Stimulated activated CD8-positive, alpha-beta memory T cell treated with anti-CD3 and anti-CD28 coated beads, Interleukin-4, amount 100 ng/mL, for 24 hours (primary cell): Measurements from ENCODE around the gene POLR2F.
A peak's percentile ranks its signal among the peaks of the same experiment; 100 is the strongest.
"Not testable (repeated sequence)": the region's sequence is repeated elsewhere in the genome, so short reads cannot be mapped to it uniquely, and the experiment has no call there.

Source experiments
- DNase-seq: peaks from one replicate; pipeline ENCODE4 v3.0.0-alpha.2; 2020; ENCODE audit warnings: low read depth

POLR2F gene

DNA sequence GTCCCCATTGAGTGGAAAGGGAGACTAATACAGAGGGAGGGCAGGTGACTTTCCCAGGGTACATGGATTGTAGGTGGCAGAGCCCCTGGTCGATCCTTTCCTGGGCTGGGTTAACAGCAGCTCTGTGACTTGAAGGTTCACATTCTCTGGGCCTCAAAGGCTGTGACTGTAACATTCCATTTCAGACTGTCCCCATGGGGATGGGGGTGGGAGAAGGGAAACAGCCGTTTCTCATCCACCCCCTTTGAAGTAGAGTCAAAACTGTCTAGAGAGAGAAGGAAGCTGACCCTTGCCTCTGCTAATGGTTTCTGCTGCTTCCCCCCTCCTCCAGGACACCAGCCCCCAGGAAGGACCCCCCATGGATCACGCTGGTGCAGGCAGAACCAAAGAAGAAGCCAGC is 28.2 kb upstream of the POLR2F start:
- DNase-seq = no peak

DNA sequence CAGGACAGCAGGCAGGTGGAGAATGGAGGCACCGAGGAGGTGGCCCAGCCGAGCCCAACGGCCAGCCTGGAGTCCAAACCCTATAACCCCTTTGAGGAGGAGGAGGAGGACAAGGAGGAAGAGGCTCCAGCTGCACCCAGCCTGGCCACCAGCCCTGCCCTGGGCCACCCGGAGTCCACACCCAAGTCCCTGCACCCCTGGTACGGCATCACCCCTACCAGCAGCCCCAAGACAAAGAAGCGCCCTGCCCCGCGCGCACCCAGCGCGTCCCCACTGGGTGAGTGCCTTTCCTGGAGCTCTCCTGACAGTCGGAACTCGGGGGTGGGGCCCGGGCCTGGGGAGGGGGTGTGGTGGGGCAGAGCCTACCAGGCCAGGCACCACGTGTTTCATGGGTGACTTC is 27.7 kb upstream of the POLR2F start:
- DNase-seq = no peak

DNA sequence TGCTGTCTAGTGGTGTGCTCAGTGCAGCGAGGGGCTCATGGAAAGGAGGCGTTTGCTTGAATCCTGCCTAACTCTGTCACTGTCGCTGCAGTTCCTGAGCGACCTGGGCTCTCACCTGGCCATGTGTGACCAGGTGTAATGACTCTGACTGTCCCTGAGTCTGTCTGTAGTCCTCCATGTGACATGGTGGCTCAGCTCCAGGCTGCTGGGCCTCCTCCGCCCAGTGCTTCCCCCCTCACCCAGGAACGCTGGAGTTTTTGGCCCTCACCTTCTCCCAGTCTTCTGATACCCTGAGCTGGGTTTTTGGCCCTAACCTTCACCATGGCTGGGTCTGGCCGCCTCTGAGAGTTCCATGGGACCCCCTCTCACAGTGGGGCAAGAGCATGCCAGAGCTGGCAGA is 27.1 kb upstream of the POLR2F start:
- no peak for DNase-seq

DNA sequence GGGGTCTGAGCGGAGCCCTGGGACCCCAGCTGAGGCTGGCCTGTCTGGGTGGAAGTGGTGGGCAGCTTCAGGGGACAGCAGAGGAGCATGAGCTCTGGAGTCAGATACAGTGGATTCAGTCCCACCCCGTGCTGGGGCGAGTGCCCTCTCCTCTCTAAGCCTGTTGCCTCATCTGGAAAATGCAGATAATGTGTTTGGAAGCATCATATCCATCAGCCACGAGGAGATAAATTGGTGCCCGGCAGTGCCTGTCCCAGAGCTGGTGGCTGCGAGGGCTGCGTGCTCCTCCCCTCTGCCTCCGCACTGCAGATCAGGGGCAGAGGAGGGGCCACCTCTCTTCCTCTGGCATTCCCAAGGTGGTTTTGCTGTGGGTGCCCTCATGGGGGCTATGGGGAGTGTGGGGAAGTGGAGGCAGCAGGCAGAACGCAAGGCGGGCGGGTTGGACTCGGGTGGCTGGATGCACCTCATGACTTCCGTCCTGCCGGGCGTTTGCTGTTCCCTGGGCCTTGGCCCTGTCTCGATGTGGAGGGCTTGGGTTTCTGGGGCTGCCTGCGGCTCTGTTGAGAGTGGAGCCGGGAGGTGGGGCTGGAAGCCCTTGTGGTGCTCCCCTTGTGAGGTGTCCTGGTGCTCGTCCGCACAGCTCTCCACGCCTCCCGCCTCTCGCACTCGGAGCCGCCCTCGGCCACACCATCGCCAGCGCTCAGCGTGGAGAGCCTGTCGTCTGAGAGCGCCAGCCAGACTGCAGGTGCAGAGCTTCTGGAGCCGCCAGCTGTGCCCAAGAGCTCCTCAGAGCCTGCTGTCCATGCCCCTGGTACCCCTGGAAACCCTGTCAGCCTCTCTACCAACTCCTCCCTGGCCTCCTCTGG is 26.5 kb upstream of the POLR2F start:
- DNase-seq = no peak

DNA sequence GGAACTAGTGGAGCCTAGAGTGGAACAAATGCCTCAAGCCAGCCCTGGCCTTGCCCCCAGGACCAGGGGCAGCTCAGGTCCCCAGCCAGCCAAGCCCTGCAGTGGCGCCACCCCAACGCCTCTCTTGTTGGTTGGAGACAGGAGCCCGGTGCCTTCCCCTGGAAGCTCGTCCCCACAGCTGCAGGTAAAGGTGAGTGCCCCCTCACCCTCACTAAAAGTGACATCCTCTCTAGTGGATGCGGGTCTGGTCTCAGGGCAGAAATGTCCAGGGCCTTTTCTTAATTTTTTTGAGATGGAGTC is 25.9 kb upstream of the POLR2F start:
- no peak for DNase-seq

DNA sequence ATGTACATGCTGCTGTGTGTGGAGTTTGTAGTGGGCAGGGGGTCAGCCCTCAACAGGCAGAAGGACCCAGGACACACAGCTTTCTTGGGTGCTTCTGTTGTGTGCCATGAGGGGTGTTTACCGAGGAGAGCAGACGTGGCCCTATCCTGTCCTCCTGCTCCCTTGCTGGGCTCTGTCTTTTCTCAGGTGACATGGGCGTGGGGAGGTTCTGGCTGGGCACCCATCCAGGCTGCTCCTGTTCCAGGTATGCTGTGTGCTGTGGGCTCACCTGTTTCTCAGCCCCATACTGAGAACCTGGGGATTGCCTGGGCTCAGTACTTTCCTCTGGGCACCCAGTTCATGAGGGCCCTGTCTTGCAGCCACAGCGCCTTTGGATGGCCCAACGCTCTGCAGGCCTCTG is 24.1 kb upstream of the POLR2F start:
- DNase-seq = no peak

DNA sequence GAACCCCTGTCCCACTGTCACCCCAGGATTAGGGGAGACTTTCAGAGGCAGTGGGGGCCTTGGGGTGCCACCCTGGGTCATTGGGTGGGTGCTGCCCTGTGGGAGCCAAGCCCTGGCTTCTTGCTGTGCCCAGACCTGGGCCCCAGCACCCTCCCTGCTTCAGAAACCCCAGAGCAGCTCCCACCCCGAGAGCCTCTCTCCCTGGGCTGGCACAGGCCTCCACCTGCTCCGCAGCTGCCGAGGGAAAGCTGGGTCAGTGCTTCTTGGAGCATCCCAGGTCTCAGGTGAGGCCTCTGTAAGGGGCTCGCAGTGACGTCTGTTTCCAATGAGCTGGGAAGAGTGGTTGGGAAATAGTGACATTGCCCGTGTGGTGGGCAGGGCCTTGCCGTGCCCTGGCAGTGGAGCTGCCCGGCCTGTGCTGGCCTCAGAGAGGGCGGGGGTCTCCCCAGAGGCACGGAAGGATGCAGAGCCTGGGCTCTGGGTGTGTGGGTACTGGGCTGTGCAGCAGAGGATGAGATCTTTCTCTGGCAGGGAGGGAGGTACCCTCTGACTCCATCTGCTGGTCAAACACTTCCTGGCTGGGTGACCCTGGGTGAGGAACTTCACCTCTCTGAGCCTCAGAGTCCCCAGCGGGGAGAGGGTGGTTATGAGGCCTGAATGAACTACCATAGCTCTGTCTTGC is 23.1 kb upstream of the POLR2F start:
- DNase-seq = no peak

DNA sequence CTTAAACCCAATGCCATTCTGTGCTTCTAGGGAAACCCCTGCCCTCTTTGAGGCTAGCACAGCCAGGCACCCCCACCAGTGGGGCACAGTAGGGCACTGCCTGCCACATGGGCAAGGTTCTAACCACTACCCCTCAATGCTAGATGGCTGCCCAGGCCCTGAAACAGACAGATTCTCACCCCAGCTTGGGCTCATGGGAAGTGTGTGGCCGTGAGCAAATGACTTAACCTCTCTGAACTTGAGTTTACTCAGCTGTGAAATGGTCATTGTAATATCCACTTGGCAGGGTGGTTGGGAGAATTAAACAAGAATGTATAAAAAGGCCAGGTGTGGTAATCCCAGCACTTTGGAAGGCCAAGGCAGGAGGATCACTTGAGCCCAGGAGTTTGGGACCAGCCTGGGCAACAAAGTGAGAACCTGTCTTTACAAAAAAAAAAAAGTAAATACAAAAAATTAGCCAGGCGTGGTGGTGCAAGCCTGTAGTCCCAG is 22.5 kb upstream of the POLR2F start:
- no peak for DNase-seq

DNA sequence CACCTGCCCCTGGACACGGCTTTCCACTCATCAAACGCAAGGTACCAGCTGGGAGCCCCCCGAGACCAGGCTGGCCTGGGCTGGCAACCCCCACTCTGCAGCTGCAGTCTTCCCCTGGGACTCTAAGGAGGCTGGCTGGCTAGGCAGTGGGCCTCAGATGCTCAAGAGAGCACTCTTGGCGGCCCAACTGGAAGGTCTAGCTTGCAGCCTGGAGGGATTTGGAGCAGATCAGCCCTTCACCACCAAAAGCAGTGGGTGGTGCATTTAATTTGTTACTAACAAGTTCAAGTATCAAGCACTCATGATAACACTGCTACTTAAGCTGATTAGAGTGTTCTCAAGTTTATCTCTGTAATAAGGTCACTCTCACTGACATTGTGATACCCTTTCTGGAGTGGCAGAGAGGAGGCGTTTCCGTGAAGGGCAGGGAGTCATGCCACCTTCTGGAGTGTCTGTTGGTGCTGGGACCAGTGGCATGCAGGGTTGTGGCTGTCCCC is 21.6 kb upstream of the POLR2F start:
- no peak for DNase-seq

DNA sequence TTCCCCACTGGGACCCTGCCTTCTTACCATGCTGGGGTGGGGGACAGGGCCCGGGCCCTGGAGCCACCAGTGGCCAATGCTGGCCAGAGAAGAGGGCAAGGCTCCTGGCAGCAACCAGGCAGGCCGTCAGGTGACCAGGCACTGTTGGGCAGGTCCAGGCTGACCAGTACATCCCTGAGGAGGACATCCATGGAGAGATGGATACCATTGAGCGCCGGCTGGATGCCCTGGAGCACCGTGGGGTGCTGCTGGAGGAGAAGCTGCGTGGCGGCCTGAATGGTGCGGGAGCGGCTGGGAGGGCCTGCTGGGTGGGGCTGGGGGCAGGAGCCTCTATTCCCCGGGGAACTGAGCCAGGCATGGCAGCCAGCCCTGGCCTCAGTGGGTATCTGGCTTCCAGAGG is 21.1 kb upstream of the POLR2F start:
- no peak for DNase-seq

DNA sequence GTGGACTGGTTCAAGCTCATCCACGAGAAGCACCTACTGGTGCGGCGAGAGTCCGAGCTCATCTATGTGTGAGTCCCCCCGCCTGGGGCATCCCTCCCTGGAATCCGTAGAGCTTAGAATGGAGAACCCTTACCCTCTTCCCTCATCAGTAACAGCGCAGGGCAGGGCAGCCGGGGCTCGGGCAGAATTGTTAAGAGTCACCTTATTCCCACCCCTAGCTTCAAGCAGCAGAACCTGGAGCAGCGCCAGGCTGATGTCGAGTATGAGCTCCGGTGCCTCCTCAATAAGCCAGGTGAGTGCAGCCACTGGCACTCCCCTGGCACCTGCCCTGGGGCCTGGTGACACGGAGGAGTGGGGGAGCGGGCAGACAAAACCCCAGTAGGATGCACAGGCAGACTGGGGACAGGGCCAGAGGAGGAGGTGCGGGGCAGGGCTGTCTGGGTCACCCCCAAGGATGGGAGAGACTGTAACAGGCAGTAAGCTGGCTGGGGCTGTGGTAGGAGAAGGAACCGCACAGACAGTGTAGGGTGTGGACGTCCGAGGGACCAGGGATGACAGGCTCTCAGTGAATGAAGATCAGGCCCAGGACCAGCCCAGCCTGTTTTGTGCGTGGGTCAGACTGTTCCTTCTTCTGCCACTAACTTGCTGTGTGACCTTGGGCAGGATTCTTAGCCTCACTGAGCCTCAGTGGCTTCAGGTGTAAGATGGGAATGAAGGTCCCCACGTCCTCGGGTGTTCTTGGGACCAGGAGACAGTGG is 20.5 kb upstream of the POLR2F start:
- no peak for DNase-seq

DNA sequence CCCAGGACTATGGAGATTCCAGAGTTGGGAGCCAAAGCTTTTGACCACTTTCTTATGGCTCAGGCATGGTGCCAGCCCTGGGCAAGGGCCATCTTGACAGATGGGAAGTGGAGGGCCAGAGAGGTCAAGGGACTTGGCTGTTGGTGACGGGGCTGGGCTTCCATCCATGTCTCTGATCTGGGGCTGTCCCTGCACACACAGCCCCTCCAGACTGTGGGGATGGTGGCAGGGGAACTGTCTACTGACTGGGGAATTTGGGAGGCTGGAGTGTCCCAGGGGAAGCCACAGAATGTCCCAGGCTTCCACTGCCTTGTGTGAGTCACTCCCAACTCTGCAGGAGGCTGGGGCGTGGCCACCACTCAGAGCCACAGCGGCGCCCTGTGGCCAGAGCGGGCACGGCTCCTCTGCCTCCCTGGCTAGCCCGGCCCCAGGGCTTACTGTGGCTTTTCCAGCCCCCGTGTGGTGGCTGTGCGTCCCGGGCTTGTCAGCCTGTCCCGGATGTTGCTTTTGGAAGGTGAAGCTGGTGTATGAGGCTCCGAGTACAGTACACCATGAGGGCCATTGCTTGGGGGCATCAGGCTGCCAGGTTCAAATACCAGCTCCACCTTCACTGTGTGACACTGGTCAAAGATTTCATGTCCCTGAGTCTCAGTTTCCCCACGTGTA is 19.7 kb upstream of the POLR2F start:
- peak; percentile 74 for DNase-seq

DNA sequence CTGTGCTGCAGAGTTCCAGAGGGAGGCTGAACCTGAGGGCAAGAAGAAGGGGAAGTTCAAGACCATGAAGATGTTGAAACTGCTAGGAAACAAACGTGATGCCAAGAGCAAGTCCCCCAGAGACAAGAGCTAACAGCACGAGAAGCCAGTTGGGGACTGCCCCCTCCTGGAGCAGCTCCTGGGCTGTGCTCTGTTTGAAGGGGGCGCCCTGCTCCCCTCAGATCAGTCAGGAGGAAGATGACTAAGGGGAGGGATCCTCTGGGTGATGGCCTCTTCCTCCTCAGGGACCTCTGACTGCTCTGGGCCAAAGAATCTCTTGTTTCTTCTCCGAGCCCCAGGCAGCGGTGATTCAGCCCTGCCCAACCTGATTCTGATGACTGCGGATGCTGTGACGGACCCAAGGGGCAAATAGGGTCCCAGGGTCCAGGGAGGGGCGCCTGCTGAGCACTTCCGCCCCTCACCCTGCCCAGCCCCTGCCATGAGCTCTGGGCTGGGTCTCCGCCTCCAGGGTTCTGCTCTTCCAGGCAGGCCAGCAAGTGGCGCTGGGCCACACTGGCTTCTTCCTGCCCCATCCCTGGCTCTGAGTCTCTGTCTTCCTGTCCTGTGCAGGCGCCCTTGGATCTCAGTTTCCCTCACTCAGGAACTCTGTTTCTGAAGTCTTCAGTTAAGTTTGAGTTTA is 12.7 kb upstream of the POLR2F start:
- no peak for DNase-seq

DNA sequence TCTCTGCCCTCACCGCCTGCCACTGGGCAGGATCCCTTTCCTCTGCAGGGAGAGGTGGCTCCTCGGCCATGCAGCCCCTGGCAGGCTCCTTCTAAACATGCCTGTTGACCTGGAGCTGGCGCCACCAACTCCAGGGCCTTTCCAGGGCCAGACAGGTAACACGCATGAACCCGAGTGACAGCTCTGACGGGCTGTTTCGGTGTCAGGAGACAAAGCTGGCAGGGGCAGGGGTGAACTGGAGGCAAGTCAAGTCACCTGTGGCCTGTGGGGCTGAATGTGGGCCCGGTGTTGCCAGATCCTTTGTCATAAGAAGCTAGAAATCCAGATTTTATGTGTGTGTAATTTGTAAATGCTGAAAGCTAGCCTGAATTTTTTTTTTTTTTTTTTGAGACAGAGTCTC is 11.4 kb upstream of the POLR2F start:
- no peak for DNase-seq

DNA sequence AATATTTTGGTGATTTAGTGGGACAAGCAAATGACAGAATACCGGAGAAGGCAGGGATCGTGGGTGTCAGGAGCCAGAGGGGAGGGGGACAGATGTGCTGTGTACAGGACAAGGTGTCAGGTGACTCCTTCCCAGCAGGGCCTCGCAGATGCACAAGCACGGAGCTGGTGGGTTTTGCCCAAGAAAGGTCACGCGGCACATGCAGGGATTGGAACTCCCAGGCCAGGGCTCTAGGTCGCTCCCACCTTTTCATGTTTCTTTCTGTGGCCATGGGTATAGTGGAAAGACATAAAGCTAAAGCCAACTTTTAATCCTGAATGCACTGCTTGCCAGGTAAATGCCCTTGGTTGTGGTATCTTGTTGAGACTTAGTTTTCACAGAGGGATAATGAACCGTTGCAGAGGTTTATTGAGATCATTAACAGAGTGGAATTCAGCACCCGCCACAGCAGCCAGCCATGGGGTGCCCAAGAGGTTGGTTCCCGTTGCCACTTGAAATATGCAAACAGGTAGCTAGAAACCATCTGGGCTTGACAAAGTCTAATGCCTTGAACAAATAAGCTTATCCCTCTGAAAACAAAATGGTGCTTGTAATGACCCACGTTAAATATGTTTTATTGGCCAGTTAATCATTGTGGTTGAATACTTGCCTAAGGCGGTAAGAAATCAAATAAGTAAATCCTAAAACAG is 10.2 kb upstream of the POLR2F start:
- DNase-seq = no peak

DNA sequence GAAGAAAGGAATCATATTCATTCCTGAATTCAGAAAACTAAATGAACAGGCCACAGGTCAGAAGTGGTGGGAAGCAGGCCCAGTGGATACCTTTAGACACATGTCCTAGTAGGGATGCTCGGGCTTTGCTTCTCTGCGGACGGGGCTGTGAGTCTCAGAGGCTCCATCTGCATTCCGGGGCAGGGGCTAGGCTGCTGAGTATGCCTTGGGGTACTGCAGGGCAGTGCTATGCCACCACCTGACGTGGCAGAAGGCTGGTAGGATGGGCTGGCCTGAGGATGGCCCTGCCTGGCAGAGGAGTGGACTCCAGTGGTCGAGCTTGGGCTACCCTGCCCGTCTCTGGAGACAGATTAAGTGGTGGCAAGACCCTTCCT is 9.7 kb upstream of the POLR2F start:
- no peak for DNase-seq

DNA sequence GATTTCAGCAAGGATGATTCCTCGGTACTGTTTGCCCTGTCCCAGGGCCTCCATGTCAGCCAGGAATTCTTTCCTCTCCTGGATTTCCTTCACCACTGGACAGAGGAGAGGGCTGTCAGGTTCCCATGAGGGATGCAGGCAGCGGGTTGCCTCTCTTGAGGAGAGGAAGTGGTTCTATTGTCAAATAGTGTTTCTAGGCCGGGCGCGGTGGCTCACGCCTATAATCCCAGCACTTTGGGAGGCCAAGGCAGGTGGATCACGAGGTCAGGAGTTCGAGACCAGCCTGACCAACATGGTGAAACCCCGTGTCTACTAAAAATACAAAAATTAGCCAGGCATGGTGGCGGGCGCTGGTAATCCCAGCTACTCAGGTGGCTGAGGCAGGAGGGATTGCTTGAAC is 9.1 kb upstream of the POLR2F start:
- not testable (repeated sequence) for DNase-seq

DNA sequence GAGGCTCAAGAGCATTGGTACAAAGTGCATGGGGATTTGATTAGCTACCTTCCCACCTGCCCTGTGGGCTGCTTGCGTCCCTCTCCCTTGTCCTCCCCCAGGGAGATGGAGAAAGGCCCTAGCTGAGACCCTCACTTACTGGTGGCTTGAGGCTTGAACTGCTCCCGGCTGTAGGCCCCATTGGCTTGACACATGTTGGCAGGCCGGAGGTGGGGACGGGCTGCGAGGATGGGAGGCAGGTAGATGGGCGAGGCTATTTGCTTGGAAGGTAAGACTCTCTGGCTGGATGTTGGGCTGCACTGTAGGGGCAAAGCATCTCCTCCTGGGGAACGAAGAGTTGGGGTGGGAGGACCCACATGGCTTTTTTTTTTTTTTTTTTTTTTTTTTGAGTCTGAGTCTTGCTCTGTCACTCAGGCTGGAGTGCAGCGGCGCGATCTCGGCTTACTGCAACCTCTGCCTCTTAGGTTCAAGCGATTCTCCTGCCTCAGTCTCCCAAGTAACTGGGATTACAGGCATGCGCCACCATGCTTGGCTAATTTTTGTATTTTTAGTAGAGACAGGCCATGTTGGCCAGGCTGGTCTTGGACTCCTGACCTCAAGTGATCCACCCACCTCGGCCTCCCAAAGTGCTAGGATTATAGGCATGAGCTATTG is 6.2 kb upstream of the POLR2F start:
- not testable (repeated sequence) for DNase-seq

DNA sequence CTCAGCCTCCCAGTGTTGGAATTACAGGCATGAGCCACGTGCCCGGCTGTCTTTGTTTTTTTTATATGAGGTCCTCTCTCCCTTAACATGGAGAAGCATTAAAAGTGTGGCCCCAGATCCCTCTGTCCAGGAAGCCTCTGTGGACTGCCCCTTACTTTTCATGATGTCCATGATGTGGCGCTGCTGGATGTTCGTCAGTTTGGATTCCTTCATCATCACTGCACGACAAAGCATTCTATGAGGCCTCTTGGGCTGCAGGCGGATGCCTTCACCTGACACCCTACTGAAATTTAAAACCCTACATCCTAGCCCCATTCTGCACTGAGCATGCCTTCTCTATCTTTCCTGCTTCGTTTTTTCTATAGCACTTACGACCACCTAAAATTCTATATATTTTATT is 2.2 kb upstream of the POLR2F start:
- DNase-seq = no peak

DNA sequence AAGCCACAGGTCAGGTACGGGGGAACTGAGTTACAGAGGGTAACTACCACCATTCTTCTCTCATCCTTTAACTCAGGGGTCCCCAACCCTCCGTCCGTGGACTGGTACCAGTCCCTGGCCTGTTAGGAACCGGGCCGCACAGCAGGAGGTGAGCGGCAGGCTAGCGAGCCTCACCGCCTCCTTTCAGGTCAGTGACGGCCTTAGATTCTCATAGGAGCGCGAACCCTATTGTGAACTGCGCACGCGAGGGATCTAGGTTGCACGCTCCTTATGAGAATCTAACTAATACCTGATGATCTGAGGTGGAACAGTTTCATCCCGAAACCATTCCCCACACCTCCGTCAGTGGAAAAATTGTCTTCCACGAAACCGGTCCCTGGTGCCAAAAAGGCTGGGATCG is 870 bp upstream of the POLR2F start:
- not testable (repeated sequence) for DNase-seq

DNA sequence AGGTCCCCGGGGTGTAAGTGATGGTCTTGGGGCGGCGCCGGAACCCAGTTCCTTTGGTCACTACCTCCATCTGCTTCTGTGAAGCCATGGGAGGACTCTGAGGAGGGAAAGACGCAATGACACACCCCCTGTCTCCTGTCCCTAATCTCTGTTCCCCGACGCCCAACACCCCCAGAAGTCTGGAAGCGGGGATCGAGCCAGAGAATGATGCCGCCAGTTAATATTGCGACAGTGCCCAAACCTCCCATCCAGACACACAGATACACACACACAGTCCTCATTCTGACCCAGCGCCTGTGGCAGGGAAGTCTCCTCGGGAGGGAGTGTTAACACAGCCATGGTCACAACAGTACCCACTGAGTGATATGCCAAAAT is 450 bp upstream of the POLR2F start:
- DNase-seq = no peak
